C4-2B (cell line): Measurements from ENCODE around the gene SLC39A1.

ENCODE experiments used
- CTCF ChIP-seq: fragments of 450-650 bp; conservative IDR thresholded peaks from 2 replicates; pipeline ENCODE4 v1.5.1; 2017; ENCODE audit warnings: mild to moderate bottlenecking
- ZFX ChIP-seq: fragments of 450-650 bp; IDR thresholded peaks from 2 replicates; pipeline ENCODE4 v1.6.1; 2017

GRCh38 chr1:154012129-154012528 is 48.8 kb upstream of the SLC39A1 start:
- TF ChIP-seq CTCF (no peak), ZFX (no peak)
